ENCODE data around the gene CDH22. TPM values are rescaled to one million over a fixed set of nuclear protein-coding genes. Genes with fewer than 3 reads are reported as not detected.

CDH22 gene
- total RNA-seq, 1 donor from 2014 or later, result 0.09 TPM

GRCh38 chr20:46324379-46324778 lies 16.1 kb upstream of the CDH22 start:
- intact Hi-C loops (cut with micrococcal nuclease), result no loop called here
- Mint-ChIP-seq H3K27me3 (peaks cover 36% of the 10 kb centered on the region), H3K9me3 (no peaks in the 10 kb centered on the region), H3K36me3 (ENCODE audit: low read depth) (no peaks in the 10 kb centered on the region), H3K27ac (no peak overlapping the region), H3K4me3 (no peak overlapping the region), H3K4me1 (peaks cover under 1% of the 10 kb centered on the region)
- DNase-seq, result no peak
- ChIA-PET CTCF (no interaction called here), POLR2A (no interaction called here)
- TF ChIP-seq CTCF (IDR thresholded peaks at IDR 0.05), result no peak
- ATAC-seq (ENCODE audit: low read depth), result no peak

- Mint-ChIP-seq H3K9me3 (no peaks in the 10 kb centered on the region), H3K27me3 (peaks cover 43% of the 10 kb centered on the region), H3K4me1 (no peaks in the 10 kb centered on the region), H3K4me3 (no peak overlapping the region), H3K27ac (no peak overlapping the region), H3K36me3 (ENCODE audit: low read depth) (no peaks in the 10 kb centered on the region)
- DNase-seq (no peak), ATAC-seq (ENCODE audit: low read depth) (no peak)
- no peak for TF ChIP-seq CTCF (IDR thresholded peaks at IDR 0.05)
- intact Hi-C loops (cut with micrococcal nuclease), result no loop called here
- POLR2A ChIA-PET, result no interaction called here
- CTCF ChIA-PET, result no interaction called here
Observed at GRCh38 chr20:46323557-46323956, 15.3 kb upstream of the CDH22 start.

- CTCF ChIA-PET, result no interaction called here
- ATAC-seq (ENCODE audit: low read depth) (no peak), DNase-seq (no peak)
- POLR2A ChIA-PET, result no interaction called here
- no peaks in the 10 kb centered on the region for H3K36me3 Mint-ChIP-seq (ENCODE audit: low read depth)
- H3K27ac Mint-ChIP-seq, result no peak overlapping the region
- H3K27me3 Mint-ChIP-seq, result peaks cover 44% of the 10 kb centered on the region
- intact Hi-C loops (cut with micrococcal nuclease), result no loop called here
- H3K4me1 Mint-ChIP-seq, result no peaks in the 10 kb centered on the region
- TF ChIP-seq CTCF (IDR thresholded peaks at IDR 0.05), result no peak
- no peak overlapping the region for H3K4me3 Mint-ChIP-seq
- no peaks in the 10 kb centered on the region for H3K9me3 Mint-ChIP-seq
Observed at GRCh38 chr20:46322641-46323040, 14.3 kb upstream of the CDH22 start.

GRCh38 chr20:46317685-46318177 lies 9.4 kb upstream of the CDH22 start:
- no peak overlapping the region for H3K27ac Mint-ChIP-seq
- CTCF ChIA-PET, result no interaction called here
- intact Hi-C loops (cut with micrococcal nuclease), result no loop called here

GRCh38 chr20:46316984-46317684 lies 8.8 kb upstream of the CDH22 start:
- H3K27ac Mint-ChIP-seq, result no peak overlapping the region
- no peak overlapping the region for H3K4me3 Mint-ChIP-seq
- DNase-seq (no peak), ATAC-seq (ENCODE audit: low read depth) (no peak)
- intact Hi-C loops (cut with micrococcal nuclease), result no loop called here
- H3K4me1 Mint-ChIP-seq, result peaks cover 3% of the 10 kb centered on the region
- no peaks in the 10 kb centered on the region for H3K9me3 Mint-ChIP-seq
- ChIA-PET POLR2A (no interaction called here), CTCF (no interaction called here)
- no peaks in the 10 kb centered on the region for H3K36me3 Mint-ChIP-seq (ENCODE audit: low read depth)
- TF ChIP-seq CTCF (IDR thresholded peaks at IDR 0.05), result no peak
- H3K27me3 Mint-ChIP-seq, result peaks cover 71% of the 10 kb centered on the region

More at GRCh38 chr20:46317685-46318177, 9.4 kb upstream of the CDH22 start:
- Mint-ChIP-seq H3K9me3 (no peaks in the 10 kb centered on the region), H3K4me3 (no peak overlapping the region), H3K27me3 (peaks cover 74% of the 10 kb centered on the region), H3K36me3 (ENCODE audit: low read depth) (no peaks in the 10 kb centered on the region), H3K4me1 (no peaks in the 10 kb centered on the region)
- POLR2A ChIA-PET, result no interaction called here
- no peak for DNase-seq
- ATAC-seq (ENCODE audit: low read depth), result no peak
- no peak for TF ChIP-seq CTCF (IDR thresholded peaks at IDR 0.05)
